Ishikawa (cell line): ENCODE results near the gene MAP7.

Experiments used
- CEBPB ChIP-seq: IDR thresholded peaks from 2 replicates; pipeline ENCODE4 v1.6.1; 2012
- FOXM1 ChIP-seq: IDR thresholded peaks from 2 replicates; pipeline ENCODE4 v1.6.1; 2012; ENCODE audit warnings: low read depth, borderline replicate concordance
- NFIC ChIP-seq: IDR thresholded peaks from 2 replicates; pipeline ENCODE4 v1.6.1; 2012
- TAF1 ChIP-seq: IDR thresholded peaks from 2 replicates; pipeline ENCODE4 v1.6.1; 2012; ENCODE audit warnings: low read depth, mild to moderate bottlenecking
- YY1 ChIP-seq: IDR thresholded peaks from 2 replicates; pipeline ENCODE4 v1.6.1; 2012; ENCODE audit warnings: low read depth

- TF ChIP-seq FOXM1, result no peak
- no peak for TF ChIP-seq YY1
- no peak for TF ChIP-seq NFIC
- TF ChIP-seq TAF1, result no peak
- TF ChIP-seq CEBPB, result no peak
These were observed 237.2 kb downstream of the MAP7 start for GRCh38 chr6:136312975-136313374.
